HG03139 (cell line): ENCODE data around the gene CRACDL.
"Not testable (repeated sequence)": the region's sequence is repeated elsewhere in the genome, so short reads cannot be mapped to it uniquely, and the experiment has no call there.

ENCODE experiments used
- ATAC-seq: cut with Tn5 transposase; IDR thresholded peaks from one replicate; pipeline ENCODE4 v1.9.1; 2021; ENCODE audit not compliant: unreplicated experiment

The CRACDL gene

GRCh38 chr2:98907966-98908905 lies 27.8 kb downstream of the CRACDL start:
- ATAC-seq, result no peak

GRCh38 chr2:98907385-98907784 lies 28.6 kb downstream of the CRACDL start:
- no peak for ATAC-seq

GRCh38 chr2:98903767-98904485 lies 32.1 kb downstream of the CRACDL start:
- ATAC-seq, result no peak

GRCh38 chr2:98903064-98903355 lies 33.0 kb downstream of the CRACDL start:
- no peak for ATAC-seq

- no peak for ATAC-seq
These were observed 33.6 kb downstream of the CRACDL start for GRCh38 chr2:98902209-98903063.

GRCh38 chr2:98901702-98902101 lies 34.3 kb downstream of the CRACDL start:
- ATAC-seq, result no peak

- no peak for ATAC-seq
These were observed 34.7 kb downstream of the CRACDL start for GRCh38 chr2:98901291-98901690.

GRCh38 chr2:98900721-98901120 lies 35.3 kb downstream of the CRACDL start:
- ATAC-seq, result no peak

- ATAC-seq, result not testable (repeated sequence)
These were observed 36.3 kb downstream of the CRACDL start for GRCh38 chr2:98899703-98900078.

GRCh38 chr2:98899041-98899702 lies 36.9 kb downstream of the CRACDL start:
- ATAC-seq, result no peak

GRCh38 chr2:98898423-98898841 lies 37.6 kb downstream of the CRACDL start:
- no peak for ATAC-seq

- ATAC-seq, result no peak
These were observed 38.3 kb downstream of the CRACDL start for GRCh38 chr2:98897746-98898145.

- ATAC-seq, result no peak
These were observed 39.1 kb downstream of the CRACDL start for GRCh38 chr2:98896944-98897343.

GRCh38 chr2:98896416-98896815 lies 39.6 kb downstream of the CRACDL start:
- no peak for ATAC-seq

- ATAC-seq, result no peak
These were observed 40.1 kb downstream of the CRACDL start for GRCh38 chr2:98895901-98896300.

- ATAC-seq, result no peak
These were observed 40.8 kb downstream of the CRACDL start for GRCh38 chr2:98895221-98895620.

- no peak for ATAC-seq
These were observed 41.6 kb downstream of the CRACDL start for GRCh38 chr2:98894331-98895000.

- ATAC-seq, result no peak
These were observed 42.1 kb downstream of the CRACDL start for GRCh38 chr2:98893911-98894321.

- no peak for ATAC-seq
These were observed 43.2 kb downstream of the CRACDL start for GRCh38 chr2:98892871-98893270.

GRCh38 chr2:98891591-98891990 lies 44.4 kb downstream of the CRACDL start:
- no peak for ATAC-seq
